SJSA1 (cell line): ENCODE measurements around the gene RIMS4. TPM values are rescaled to one million over a fixed set of nuclear protein-coding genes. Genes with fewer than 3 reads are reported as not detected.

Experiments used
- DNase-seq, 2 experiments: peaks; one replicate each; pipeline ENCODE4 v3.0.0-alpha.2; 2015 to 2020; ENCODE audit warnings: low spot score in 2 of 2, low read depth in 1 of 2
- H3K27ac ChIP-seq: fragments of 250-450 bp; sonication (Bioruptor Pico); 2 replicates; pipeline ENCODE4 v1.5.1; 2020; ENCODE audit warnings: mild to moderate bottlenecking, moderate library complexity
- H3K27me3 ChIP-seq: fragments of 250-450 bp; sonication (Bioruptor Pico); replicated peaks from 2 replicates; pipeline ENCODE4 v1.5.1; 2020; ENCODE audit warnings: mild to moderate bottlenecking, moderate library complexity
- H3K36me3 ChIP-seq: fragments of 250-450 bp; sonication (Bioruptor Pico); 2 replicates; pipeline ENCODE4 v1.5.1; 2020; ENCODE audit warnings: mild to moderate bottlenecking
- H3K4me1 ChIP-seq: fragments of 250-450 bp; sonication (Bioruptor Pico); replicated peaks from 2 replicates; pipeline ENCODE4 v1.6.1; 2021; ENCODE audit warnings: mild to moderate bottlenecking
- H3K4me3 ChIP-seq: fragments of 250-450 bp; sonication (Bioruptor Pico); 2 replicates; pipeline ENCODE4 v1.5.1; 2020; ENCODE audit warnings: mild to moderate bottlenecking
- H3K9me3 ChIP-seq: fragments of 250-450 bp; sonication (Bioruptor Pico); replicated peaks from 2 replicates; pipeline ENCODE4 v1.5.1; 2020; ENCODE audit warnings: mild to moderate bottlenecking
- total RNA-seq: library from RNA; depleted of rRNA; stranded (reverse); fragments of >200 nt; shearing (Covaris generic); gene quantifications from 2 replicates; pipeline ENCODE4 v1.2.3, GENCODE V29; 2014; rRNA removed

Gene RIMS4
- not detected in 2 replicates for total RNA-seq

DNA sequence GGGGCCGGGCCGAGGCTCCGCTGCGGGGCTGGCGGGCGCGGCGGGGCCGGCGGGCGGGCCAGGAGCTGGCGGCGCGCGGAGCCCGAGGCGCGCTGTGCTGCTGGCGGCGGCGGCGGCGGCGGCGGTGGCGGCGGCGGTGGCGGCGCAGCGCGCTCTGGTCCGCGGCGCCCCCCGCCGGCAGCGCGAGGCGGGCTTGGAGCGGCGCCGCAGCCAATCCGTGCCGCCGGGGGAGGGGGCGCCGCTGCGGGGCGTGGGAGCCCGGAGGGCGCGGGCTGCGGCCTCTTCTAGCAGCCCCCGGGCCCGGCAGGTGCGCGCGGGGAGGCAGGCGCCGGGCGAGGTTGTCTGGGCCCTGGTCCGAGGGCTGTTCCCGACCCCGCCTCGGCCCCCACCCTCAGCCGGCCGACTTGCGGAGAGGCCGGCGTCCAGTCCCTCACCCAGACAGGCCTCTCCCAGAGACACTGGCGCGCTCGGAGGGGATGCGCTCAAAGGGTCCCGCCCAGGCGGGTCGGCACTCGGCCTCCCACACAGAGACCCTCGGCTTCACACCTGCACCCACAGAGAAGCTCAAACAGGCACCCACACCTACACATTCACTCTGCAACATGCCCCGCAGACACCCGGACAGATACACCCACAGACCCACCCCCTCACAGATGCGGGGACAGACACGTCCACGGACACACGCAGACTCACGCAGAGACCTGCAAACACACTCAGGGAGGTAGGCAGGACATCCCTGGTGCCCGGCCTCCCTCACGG is at the start of gene RIMS4:
Gene RIMS4 (minus strand): TSS at position 156 of the 759 bp plus-strand sequence. CDS start 275 bp downstream, outside the sequence.
- Histone ChIP-seq H3K27ac (no peak within 1 kb of the TSS), H3K27me3 (peaks cover 66% of the 10 kb centered on the region), H3K4me3 (no peak within 1 kb of the TSS), H3K4me1 (no peaks in the 10 kb centered on the region), H3K9me3 (no peaks in the 10 kb centered on the region; the same call in 1 of the 2 replicates), H3K36me3 (no peaks in the 10 kb centered on the region)
- DNase-seq = no peak

DNA sequence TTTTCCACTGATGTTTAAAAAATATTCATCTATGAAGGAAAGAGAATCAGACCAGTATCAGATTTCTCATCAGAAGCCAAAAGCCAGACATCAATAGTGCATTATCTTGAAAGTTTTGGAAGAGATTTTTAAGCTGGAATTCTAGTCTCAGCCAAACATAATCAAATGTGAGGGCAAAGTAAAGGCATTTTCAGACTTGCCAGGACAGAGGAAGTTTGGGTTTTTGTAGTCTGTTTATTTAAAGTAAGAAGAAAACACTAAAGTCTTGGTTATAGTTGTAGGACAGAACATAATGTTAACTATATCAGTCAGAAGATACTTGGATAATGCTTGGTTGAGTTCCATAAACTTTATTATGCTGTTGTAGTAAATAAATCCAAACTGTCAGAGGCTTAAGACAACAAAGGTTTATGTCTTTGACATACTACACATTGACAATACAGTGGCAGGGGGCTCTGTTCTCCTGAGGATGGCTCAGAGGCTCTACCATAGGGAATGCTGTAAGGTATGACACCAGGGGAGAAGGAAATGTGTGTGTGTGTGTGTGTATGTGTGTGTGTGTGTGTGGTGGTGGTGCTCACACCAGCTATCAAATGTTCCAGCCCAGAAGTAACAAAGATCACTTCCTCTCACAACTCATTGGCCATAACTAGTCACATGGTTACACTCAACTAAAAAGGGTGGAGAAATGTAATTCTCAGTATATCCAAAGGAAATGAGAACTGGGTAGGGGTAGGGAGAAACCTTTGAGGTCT is 48.4 kb upstream of the RIMS4 start:
- Histone ChIP-seq H3K36me3 (no peaks in the 10 kb centered on the region), H3K27ac (no peak overlapping the region), H3K4me3 (no peak overlapping the region), H3K4me1 (peaks cover 11% of the 10 kb centered on the region), H3K27me3 (peaks cover 3% of the 10 kb centered on the region; the same call in 1 of the 2 replicates), H3K9me3 (no peaks in the 10 kb centered on the region)
- no peak for DNase-seq

DNA sequence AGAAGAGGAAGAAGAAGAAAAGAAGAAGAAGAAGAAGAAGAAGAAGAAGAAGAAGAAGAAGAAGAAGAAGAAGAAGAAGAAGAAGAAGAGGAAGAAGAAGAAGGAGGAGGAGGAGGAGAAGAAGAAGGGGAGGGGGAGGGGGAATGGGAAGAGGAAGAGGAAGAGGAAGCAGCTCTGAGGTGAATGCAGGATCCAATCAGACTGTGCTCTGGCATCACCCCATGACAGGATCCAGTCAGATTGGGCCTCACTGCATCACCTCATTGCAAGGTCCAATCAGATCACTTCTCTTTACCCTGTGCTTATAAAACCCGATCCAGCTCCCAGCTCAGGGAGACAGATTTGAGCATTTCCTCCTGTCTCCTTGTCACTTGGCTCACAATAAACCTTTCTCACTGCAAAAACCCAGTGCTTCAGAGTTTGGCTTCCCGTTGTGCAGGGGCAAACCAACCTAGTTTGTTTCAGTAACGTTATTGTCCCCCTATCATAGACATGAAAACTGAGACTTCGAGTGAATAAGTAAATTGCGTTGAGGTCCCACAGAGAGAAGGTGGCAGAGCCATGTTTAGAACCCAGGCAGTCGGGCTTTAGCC is 46.6 kb upstream of the RIMS4 start:
- DNase-seq = no peak
- Histone ChIP-seq H3K9me3 (no peaks in the 10 kb centered on the region), H3K4me1 (peaks cover 7% of the 10 kb centered on the region), H3K4me3 (no peak overlapping the region), H3K27me3 (peaks cover 6% of the 10 kb centered on the region; the same call in 1 of the 2 replicates), H3K36me3 (no peaks in the 10 kb centered on the region), H3K27ac (no peak overlapping the region)

DNA sequence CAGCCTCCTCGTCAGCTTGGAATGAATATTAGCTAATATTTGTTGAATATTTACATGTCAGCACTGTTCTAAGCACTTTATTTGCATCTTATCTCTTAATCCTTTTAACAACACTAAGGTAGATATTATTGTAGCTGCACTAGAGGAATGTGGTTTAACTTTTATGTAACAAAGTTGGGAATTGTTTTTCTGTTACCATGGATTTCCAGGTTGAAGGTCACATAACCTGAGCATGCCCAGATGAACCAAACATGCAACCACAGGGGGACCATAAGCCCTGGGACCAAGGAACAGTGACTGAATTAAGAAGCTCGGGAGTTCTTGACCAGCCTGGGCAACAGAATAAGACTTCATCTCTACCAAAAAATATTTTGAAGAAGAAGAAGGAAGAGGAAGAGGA is 46.1 kb upstream of the RIMS4 start:
- H3K4me3 ChIP-seq = no peak overlapping the region
- H3K27me3 ChIP-seq = peaks cover 7% of the 10 kb centered on the region; the same call in 1 of the 2 replicates
- H3K4me1 ChIP-seq = peaks cover 4% of the 10 kb centered on the region
- H3K9me3 ChIP-seq = no peaks in the 10 kb centered on the region
- H3K36me3 ChIP-seq = no peaks in the 10 kb centered on the region
- no peak for DNase-seq
- H3K27ac ChIP-seq = no peak overlapping the region

DNA sequence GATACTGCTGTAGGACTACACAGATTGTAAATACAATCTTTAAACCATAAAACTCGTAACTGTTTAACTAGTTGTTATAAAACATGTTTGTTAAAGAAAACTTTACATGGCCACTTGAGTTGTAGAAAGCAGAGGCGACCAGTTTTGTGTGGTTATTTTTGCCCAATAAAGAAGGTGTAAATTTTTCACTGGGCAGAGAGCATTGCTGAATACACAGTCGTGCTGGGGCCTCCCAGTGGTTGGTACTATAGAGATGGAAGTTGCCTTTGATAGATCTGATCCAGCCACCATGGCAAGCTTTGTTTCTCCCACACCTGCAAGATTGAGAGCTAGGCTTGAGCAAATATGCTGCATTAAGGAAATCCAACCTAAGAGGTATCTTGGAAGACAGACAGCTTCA is 41.2 kb upstream of the RIMS4 start:
- no peak overlapping the region for H3K27ac ChIP-seq
- H3K27me3 ChIP-seq = peaks cover 16% of the 10 kb centered on the region
- no peaks in the 10 kb centered on the region for H3K9me3 ChIP-seq
- DNase-seq = no peak
- no peaks in the 10 kb centered on the region for H3K36me3 ChIP-seq
- H3K4me3 ChIP-seq = no peak overlapping the region
- H3K4me1 ChIP-seq = no peaks in the 10 kb centered on the region

DNA sequence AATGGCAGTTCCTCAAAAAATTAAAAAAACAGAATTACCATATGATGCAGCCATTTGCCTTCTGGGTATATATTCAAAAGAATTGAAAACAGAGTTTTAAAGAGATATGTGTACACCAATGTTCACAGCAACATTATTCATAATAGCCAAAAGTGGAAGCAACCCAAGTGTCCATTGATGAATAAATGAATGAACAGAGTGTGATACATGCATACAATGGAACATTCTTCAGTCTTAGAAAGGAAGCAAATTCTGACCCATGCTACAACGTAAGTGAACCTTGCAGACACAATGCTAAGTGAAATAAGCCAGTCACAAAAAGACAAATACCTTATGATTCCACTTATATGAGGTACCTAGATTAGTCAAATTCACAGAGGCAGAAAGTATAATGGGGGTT is 40.5 kb upstream of the RIMS4 start:
- DNase-seq = no peak
- Histone ChIP-seq H3K4me1 (no peaks in the 10 kb centered on the region), H3K9me3 (no peaks in the 10 kb centered on the region), H3K4me3 (no peak overlapping the region), H3K27ac (no peak overlapping the region), H3K27me3 (peaks cover 13% of the 10 kb centered on the region), H3K36me3 (no peaks in the 10 kb centered on the region)

DNA sequence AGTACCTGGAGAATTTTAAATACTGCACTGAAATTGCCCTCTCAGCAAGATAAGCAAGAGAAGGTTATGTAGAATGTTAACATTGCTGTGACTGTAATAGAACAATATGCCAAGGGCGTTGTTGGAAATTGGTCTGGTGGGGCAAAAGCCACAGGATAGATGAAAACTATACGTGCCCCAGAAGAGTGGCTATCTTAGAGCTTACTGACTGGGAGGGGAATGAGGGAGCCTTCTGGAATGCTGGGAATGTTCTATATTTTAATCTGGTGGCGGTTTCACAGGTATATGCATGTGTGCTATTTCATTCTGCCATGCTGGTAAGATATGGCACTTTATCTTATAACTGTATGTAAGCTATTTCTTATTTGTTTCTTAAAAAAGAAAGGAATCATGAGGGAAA is 39.9 kb upstream of the RIMS4 start:
- DNase-seq = no peak
- H3K27me3 ChIP-seq = peaks cover 17% of the 10 kb centered on the region
- no peak overlapping the region for H3K4me3 ChIP-seq
- H3K4me1 ChIP-seq = no peaks in the 10 kb centered on the region
- H3K36me3 ChIP-seq = no peaks in the 10 kb centered on the region
- no peaks in the 10 kb centered on the region for H3K9me3 ChIP-seq
- H3K27ac ChIP-seq = no peak overlapping the region

DNA sequence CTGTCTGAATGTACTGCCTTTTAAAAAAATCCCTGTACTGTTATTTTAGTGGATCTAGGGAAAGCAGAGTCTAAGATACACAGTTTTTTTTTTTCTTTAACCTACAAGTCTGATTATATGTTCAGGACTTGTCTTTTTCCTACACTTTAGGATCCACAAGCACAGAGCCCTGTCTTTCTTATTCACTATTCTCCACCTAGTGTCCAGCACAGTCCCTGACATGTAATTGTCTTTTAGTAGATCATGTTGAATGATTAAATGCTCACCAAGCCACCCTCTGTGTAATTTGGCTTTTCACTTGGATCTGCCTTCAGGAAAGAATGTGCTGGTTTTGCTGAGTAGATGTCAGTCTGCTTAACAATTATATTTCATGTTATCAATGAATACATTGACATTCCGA is 39.4 kb upstream of the RIMS4 start:
- Histone ChIP-seq H3K27ac (no peak overlapping the region), H3K36me3 (no peaks in the 10 kb centered on the region), H3K4me3 (no peak overlapping the region), H3K9me3 (no peaks in the 10 kb centered on the region), H3K4me1 (no peaks in the 10 kb centered on the region), H3K27me3 (peaks cover 17% of the 10 kb centered on the region)
- DNase-seq = no peak

DNA sequence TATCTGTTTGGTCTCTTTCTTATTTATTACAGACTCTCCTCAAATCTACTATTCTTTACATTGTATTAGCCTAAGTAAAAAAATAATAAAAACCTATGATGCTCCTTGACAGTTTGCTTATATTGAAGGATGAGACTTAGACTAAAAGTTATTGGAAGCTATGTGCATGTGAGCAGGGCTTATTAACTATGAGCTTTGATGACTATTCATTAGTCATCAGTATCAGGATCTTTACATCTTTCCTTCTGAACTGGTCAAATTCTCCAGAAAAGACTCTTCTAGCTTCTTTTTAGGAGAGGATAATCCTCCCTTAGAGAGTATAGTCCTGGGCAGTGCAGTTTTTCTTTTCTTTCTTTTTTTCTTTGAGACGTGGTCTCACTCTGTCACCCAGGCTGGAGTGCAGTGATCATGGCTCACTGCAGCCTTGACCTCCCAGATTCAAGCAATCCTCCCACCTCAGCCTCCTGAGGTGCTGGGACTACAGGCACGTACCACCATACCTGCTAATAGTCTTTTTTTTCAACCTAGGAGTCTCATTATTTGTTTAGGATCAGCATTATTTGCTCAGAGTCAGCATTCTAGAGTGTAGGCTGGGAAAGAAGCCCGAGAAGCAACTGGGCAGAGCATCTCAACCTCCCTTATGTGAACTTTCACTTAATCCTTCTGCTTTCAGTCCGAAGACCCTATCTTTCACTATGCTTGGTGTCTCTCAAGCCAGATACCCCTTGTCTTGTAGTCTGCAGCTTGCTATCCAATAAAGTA is 38.1 kb upstream of the RIMS4 start:
- Histone ChIP-seq H3K27ac (no peak overlapping the region), H3K4me3 (no peak overlapping the region), H3K4me1 (no peaks in the 10 kb centered on the region), H3K36me3 (no peaks in the 10 kb centered on the region), H3K27me3 (peaks cover 23% of the 10 kb centered on the region), H3K9me3 (no peaks in the 10 kb centered on the region)
- no peak for DNase-seq

DNA sequence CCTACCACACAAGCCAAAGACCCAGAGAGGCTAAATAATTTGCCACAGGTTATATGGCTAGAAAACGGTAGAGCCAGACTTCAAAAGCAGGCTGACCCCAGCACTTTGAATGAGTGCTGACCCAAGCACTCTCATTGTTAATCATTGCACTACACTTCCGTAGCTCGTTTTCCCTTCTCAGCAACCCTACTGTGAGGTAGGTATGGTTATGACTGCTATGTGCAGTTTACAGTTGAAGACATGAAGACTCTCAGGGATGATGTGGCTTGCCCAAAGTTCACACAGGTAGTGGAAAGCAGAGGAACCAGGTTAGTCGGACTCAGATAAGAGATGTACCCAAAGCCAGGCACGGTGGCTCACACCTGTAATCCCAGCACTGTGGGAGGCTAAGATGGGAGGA is 33.5 kb upstream of the RIMS4 start:
- peaks cover 33% of the 10 kb centered on the region for H3K27me3 ChIP-seq
- no peaks in the 10 kb centered on the region for H3K36me3 ChIP-seq
- DNase-seq = no peak
- H3K9me3 ChIP-seq = no peaks in the 10 kb centered on the region
- no peak overlapping the region for H3K4me3 ChIP-seq
- no peaks in the 10 kb centered on the region for H3K4me1 ChIP-seq
- H3K27ac ChIP-seq = no peak overlapping the region

DNA sequence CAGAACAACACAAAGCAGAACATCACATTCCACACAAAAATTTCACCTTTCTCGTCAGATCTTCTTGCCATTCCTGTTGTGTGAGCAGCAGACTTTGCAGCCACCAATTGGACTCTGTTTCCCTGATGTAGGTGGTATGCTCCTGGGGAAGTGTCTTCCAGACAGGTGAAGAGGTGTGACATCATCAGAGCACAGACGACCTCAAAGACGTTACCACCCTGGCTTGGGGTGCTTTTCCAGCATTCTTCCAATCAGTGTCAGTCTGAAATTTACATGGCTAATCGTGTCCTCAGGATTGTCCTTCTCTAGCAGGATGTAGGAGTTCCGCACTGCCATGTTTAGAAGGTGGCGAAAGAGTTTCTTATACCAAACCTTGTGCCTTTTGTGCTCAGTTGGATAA is 31.6 kb upstream of the RIMS4 start:
- H3K27ac ChIP-seq = no peak overlapping the region
- peaks cover 51% of the 10 kb centered on the region for H3K27me3 ChIP-seq
- H3K9me3 ChIP-seq = no peaks in the 10 kb centered on the region

DNA sequence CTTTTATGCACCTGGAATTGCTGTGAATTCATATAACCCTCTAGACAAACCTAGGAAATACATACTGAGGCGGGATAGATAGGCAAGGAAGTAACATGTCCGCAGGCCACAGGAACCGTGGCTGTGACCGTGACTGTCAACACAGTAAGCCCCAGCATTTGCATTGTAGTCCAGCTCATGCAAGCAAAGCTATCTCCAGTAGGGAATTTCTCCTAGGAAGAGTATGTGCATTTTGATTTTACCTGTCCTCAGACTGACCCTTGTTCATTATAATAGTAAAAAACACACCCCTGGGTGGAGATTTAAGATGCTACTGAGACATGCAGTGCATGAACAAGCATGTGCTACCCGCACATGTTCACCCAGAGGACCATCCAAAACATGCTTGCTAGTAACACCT is 30.5 kb upstream of the RIMS4 start:
- no peaks in the 10 kb centered on the region for H3K36me3 ChIP-seq
- DNase-seq = no peak
- no peaks in the 10 kb centered on the region for H3K9me3 ChIP-seq
- no peak overlapping the region for H3K4me3 ChIP-seq
- H3K27ac ChIP-seq = no peak overlapping the region
- peaks cover 58% of the 10 kb centered on the region for H3K27me3 ChIP-seq
- H3K4me1 ChIP-seq = no peaks in the 10 kb centered on the region

More for the DNA sequence above, 31.6 kb upstream of the RIMS4 start:
- no peak for DNase-seq
- Histone ChIP-seq H3K4me3 (no peak overlapping the region), H3K36me3 (no peaks in the 10 kb centered on the region), H3K4me1 (no peaks in the 10 kb centered on the region)

DNA sequence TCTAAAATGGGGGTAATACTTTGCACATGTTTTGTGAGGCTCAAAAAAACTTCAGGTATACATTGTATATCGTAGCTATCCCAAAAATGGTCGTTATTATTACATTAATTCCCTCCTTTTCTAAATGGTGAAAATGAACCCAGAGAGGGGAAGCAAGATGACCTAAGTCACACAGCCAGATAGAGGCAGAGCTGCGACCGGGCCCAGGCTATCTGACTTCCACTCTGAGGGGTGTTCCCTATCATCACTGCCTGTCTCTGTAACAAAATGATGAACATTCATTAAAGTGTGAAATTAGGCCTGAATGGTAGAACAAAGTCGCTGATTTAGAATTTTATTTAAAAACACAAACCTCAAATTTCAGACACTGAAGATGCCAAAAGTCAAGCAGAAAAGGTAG is 29.1 kb upstream of the RIMS4 start:
- Histone ChIP-seq H3K4me1 (no peaks in the 10 kb centered on the region), H3K27ac (no peak overlapping the region), H3K27me3 (peaks cover 62% of the 10 kb centered on the region), H3K9me3 (no peaks in the 10 kb centered on the region), H3K4me3 (no peak overlapping the region), H3K36me3 (no peaks in the 10 kb centered on the region)
- DNase-seq = no peak
